Sigmoid colon (tissue), 7 donors: ENCODE results near the gene ARHGAP15. TPM values are rescaled to one million over a fixed set of nuclear protein-coding genes. Genes with fewer than 3 reads are reported as not detected.

Experiments used
- DNase-seq: peaks from one replicate; pipeline ENCODE4 v3.0.0-alpha.2; 2019
- H3K27ac ChIP-seq, 4 donors: fragments of 200-600 bp; sonication (generic); one replicate each; pipeline ENCODE4 v1.5.1; 2016 to 2019; ENCODE audit warnings: mild to moderate bottlenecking in 1 of 4
- H3K27me3 ChIP-seq, 3 donors: fragments of 200-600 bp; sonication (generic); one replicate each; pipeline ENCODE4 v1.5.1; 2019; ENCODE audit warnings: mild to moderate bottlenecking in 1 of 3
- H3K36me3 ChIP-seq, 4 donors: fragments of 200-600 bp; sonication (generic); one replicate each; pipeline ENCODE4 v1.5.1; 2016 to 2019
- H3K4me1 ChIP-seq, 4 donors: fragments of 200-600 bp; sonication (generic); one replicate each; pipeline ENCODE4 v1.5.1; 2017 to 2019
- H3K4me3 ChIP-seq, 4 donors: fragments of 200-600 bp; sonication (generic); one replicate each; pipeline ENCODE4 v1.5.1; 2017 to 2019; ENCODE audit warnings: mild to moderate bottlenecking in 2 of 4, moderate library complexity in 1 of 4
- H3K9me3 ChIP-seq, 4 donors: fragments of 200-600 bp in 3 of 4; sonication (generic) in 3 of 4; one replicate each; pipeline versions ENCODE4 v1.5.1 to v1.6.1; 2013 to 2019
- EP300 ChIP-seq, 4 donors: sonication (generic); formaldehyde crosslinking; IDR thresholded peaks; one replicate each; pipeline ENCODE4 v1.6.1; 2017; ENCODE audit warnings: antibody characterized with exemption in 4 of 4
- POLR2A ChIP-seq, 2 donors: fragments of 450-650 bp; IDR thresholded peaks; one replicate each; pipeline ENCODE4 v1.6.1; 2016; ENCODE audit warnings: antibody characterized with exemption in 2 of 2, mild to moderate bottlenecking in 2 of 2, moderate library complexity in 2 of 2
- POLR2AphosphoS5 ChIP-seq, 4 donors: sonication (generic); formaldehyde crosslinking; IDR thresholded peaks; one replicate each; pipeline ENCODE4 v1.6.1; 2017; ENCODE audit warnings: antibody characterized with exemption in 4 of 4
- WGBS, 2 donors: extraction: QIAGEN DNeasy Blood & Tissue Kit; methylation state at CpG; one replicate each; pipeline ENCODE4 v1.1.7; 2013; 5-methylcytosine and 5-hydroxymethylcytosine counted together
- intact Hi-C: fragments of 100-400 bp; cut with DNase I; formaldehyde crosslinking; loops from one replicate; pipeline ENCODE4 v1.15.1; 2023
- polyA plus RNA-seq, 3 donors: library from polyadenylated mRNA; stranded (reverse); fragments of 200-250 nt; gene quantifications; one replicate each; pipeline ENCODE4 v1.2.3, GENCODE V29; 2013
- total RNA-seq, 4 donors: library from RNA; depleted of rRNA; stranded (reverse); fragments of >200 nt; gene quantifications; one replicate each; pipeline ENCODE4 v1.1.0, GENCODE V29; 2016
- TF ChIP-seq, protein P1 (sequence below), 4 experiments: fragments of 450-650 bp in 3 of 4; fragments of 200-600 bp in 1 of 4; IDR thresholded peaks; one replicate each; pipeline ENCODE4 v1.5.1; 2016 to 2019; ENCODE audit warnings: antibody characterized with exemption in 4 of 4, mild to moderate bottlenecking in 3 of 4, moderate library complexity in 2 of 4
- donor health status: healthy with polysubstance abuse.
- donor health status: Bipolar disorder and iron deficiency.
- donor health status: healthy.

ARHGAP15 gene
- total and polyA plus RNA-seq, 7 donors, result 3.7 to 16.4 (median 6.0) TPM

DNA sequence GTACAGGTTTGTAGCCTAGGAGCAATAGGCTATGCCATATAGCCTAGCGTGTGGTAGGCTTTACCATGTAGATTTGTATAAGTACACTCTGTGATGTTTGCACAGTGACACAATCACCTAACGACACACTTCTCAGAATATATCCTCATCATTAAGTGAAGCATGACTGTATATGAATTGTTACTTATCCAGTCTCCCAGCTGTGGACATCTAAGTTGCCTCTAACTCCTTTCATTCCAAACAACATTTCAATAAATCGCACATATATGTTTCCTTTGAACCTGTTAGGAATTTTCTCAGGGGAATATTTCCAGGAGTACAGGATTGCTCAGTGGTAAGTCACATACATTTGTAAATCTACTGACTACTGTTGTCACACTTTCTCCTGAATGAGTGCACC lies 90.0 kb downstream of the ARHGAP15 start:
- H3K9me3 ChIP-seq, result no peaks in the 10 kb centered on the region
- no peaks in the 10 kb centered on the region for H3K36me3 ChIP-seq
- TF ChIP-seq POLR2AphosphoS5 (IDR thresholded peaks at IDR 0.05), result no peak
- TF ChIP-seq, protein P1, sequence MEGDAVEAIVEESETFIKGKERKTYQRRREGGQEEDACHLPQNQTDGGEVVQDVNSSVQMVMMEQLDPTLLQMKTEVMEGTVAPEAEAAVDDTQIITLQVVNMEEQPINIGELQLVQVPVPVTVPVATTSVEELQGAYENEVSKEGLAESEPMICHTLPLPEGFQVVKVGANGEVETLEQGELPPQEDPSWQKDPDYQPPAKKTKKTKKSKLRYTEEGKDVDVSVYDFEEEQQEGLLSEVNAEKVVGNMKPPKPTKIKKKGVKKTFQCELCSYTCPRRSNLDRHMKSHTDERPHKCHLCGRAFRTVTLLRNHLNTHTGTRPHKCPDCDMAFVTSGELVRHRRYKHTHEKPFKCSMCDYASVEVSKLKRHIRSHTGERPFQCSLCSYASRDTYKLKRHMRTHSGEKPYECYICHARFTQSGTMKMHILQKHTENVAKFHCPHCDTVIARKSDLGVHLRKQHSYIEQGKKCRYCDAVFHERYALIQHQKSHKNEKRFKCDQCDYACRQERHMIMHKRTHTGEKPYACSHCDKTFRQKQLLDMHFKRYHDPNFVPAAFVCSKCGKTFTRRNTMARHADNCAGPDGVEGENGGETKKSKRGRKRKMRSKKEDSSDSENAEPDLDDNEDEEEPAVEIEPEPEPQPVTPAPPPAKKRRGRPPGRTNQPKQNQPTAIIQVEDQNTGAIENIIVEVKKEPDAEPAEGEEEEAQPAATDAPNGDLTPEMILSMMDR (IDR thresholded peaks at IDR 0.05), result no peak
- no peak for TF ChIP-seq EP300 (IDR thresholded peaks at IDR 0.05)
- TF ChIP-seq POLR2A (IDR thresholded peaks at IDR 0.05), result no peak
- H3K4me3 ChIP-seq, result no peak overlapping the region
- WGBS, 2 donors, result 56 to 84% methylated on average over 3 of the region's 3 CpGs
- intact Hi-C loops, result no loop called here
- H3K27ac ChIP-seq, result no peak overlapping the region
- no peaks in the 10 kb centered on the region for H3K27me3 ChIP-seq
- no peak for DNase-seq
- H3K4me1 ChIP-seq, result no peaks in the 10 kb centered on the region

DNA sequence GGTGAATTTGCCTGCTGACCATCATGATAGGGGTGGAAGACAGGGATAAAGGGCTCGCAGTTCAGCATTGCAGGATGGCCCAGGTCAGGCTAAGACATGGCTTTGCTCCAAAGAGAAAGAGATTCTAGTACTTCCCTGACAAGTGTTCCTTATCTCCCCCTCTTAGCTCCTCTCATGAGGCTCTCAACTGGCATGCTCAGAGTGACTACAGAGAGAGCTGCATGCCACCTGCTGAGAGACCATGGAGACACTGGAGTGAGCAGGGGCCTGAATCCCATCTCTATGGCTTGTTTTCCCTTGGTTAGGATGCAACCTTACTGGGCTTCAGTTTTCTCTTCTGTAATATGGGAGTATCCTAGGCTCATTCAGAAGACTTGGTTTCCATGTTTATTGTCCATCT lies 94.3 kb downstream of the ARHGAP15 start:
- H3K27me3 ChIP-seq, result no peaks in the 10 kb centered on the region
- TF ChIP-seq EP300 (IDR thresholded peaks at IDR 0.05), result no peak
- no peak for TF ChIP-seq POLR2A (IDR thresholded peaks at IDR 0.05)
- TF ChIP-seq POLR2AphosphoS5 (IDR thresholded peaks at IDR 0.05), result no peak
- TF ChIP-seq, protein P1 (IDR thresholded peaks at IDR 0.05), result no peak
- no peaks in the 10 kb centered on the region for H3K36me3 ChIP-seq
- H3K4me1 ChIP-seq, result no peaks in the 10 kb centered on the region
- no peaks in the 10 kb centered on the region for H3K9me3 ChIP-seq
- H3K27ac ChIP-seq, result no peak overlapping the region
- no peak for DNase-seq
- intact Hi-C loops, result no loop called here
- 80 to 90% methylated on average over 1 of the region's 1 CpG for WGBS, 2 donors
- H3K4me3 ChIP-seq, result no peak overlapping the region

DNA sequence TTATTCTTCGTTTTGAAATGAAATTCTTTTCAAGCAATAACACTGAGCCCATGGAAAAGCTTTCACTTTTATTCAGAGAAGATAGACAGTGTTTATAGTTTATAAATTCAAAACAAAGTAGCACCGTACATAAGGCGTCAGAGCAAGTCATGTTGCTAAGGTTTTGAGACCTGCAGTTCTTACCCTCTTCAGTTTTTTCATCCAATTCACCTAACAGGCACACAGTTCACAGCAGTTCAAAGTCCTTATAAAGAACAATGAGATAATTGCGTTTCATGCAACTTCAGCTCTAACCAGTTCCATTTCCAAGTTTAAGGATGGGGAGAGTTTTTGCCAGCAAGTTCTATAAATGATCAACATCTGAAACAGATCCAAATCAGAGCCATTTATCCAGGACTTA lies 96.7 kb downstream of the ARHGAP15 start:
- 17 to 59% methylated on average over 4 of the region's 4 CpGs for WGBS, 2 donors
- H3K27ac ChIP-seq, result no peak overlapping the region
- no peak for DNase-seq
- H3K4me3 ChIP-seq, result no peak overlapping the region
- no peaks in the 10 kb centered on the region for H3K4me1 ChIP-seq
- intact Hi-C loops, result no loop called here
- H3K36me3 ChIP-seq, result no peaks in the 10 kb centered on the region
- H3K27me3 ChIP-seq, result no peaks in the 10 kb centered on the region
- no peak for TF ChIP-seq POLR2AphosphoS5 (IDR thresholded peaks at IDR 0.05)
- TF ChIP-seq POLR2A (IDR thresholded peaks at IDR 0.05), result no peak
- TF ChIP-seq, protein P1 (IDR thresholded peaks at IDR 0.05), result no peak
- no peak for TF ChIP-seq EP300 (IDR thresholded peaks at IDR 0.05)
- no peaks in the 10 kb centered on the region for H3K9me3 ChIP-seq

DNA sequence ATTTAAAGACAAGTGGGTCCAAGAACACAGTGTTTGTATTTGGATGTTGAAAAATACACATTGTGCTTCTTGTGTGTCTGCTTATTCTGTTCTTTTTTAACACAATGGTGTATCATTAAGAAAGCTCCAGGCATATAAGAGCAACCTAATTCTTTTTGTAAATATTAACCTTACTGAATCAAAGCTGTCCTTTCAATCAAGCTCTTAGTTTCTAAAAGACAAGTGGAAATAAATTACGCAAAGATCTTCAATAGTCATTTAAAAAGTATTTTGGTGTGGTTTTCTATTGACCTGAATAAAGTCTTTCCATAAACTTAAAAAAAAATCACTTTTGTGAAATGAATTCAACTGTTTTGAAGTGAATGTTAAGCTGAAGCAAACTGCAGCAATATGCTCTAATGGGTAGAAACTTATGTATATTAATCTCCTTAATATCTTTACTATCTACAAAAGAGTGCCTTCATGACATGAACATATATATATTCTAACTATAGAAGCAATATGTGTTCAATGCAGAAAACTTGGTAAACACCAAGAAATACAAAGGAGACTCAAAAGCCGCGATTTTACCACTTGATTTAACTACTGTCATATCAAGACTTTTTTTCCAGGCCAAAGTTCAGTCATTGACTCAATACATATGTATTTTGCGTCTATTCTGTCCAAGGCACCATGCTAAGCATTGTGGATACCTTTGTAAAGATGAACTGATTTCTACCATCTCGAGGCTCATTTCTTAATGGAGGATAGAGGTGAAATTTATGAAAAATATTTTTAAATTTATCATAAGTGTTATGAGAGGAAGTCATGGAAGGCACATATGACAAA lies 97.7 kb downstream of the ARHGAP15 start:
- intact Hi-C loops, result no loop called here
- WGBS, 2 donors, result 69 to 81% methylated on average over 5 of the region's 5 CpGs

More for the DNA sequence above, 97.7 kb downstream of the ARHGAP15 start:
- no peak overlapping the region for H3K4me3 ChIP-seq
- H3K9me3 ChIP-seq, result no peaks in the 10 kb centered on the region
- H3K27ac ChIP-seq, result no peak overlapping the region
- H3K4me1 ChIP-seq, result no peaks in the 10 kb centered on the region
- TF ChIP-seq POLR2AphosphoS5 (IDR thresholded peaks at IDR 0.05) (no peak), POLR2A (IDR thresholded peaks at IDR 0.05) (no peak), EP300 (IDR thresholded peaks at IDR 0.05) (no peak)
- TF ChIP-seq, protein P1 (IDR thresholded peaks at IDR 0.05), result no peak
- no peaks in the 10 kb centered on the region for H3K27me3 ChIP-seq
- DNase-seq, result no peak
- H3K36me3 ChIP-seq, result no peaks in the 10 kb centered on the region
